ENCODE measurements around the gene DMBT1. TPM values are rescaled to one million over a fixed set of nuclear protein-coding genes. Genes with fewer than 3 reads are reported as not detected.

Gene DMBT1
- polyA plus RNA-seq, 1 donor (not counting 4 experiments of a cell fraction or from before 2014, with no cell fraction given) = 0.04 TPM

- Histone ChIP-seq H4K20me1 (ENCODE audit: control insufficient read depth, extremely low read depth, insufficient read depth, low read length) (no peaks in the 10 kb centered on the region), H3K79me2 (ENCODE audit: control insufficient read depth, insufficient read depth, low read length) (no peaks in the 10 kb centered on the region), H3K27ac (ENCODE audit: control insufficient read depth, insufficient read depth, low read length) (no peak overlapping the region), H3K4me3 (ENCODE audit: control insufficient read depth in 2 of 3, extremely low read depth in 1 of 3, insufficient read depth in 2 of 3, low read depth in 1 of 3, low read length in 3 of 3) (no peak overlapping the region), H3K36me3 (ENCODE audit: control insufficient read depth in 2 of 2, extremely low read depth in 1 of 2, insufficient read depth in 2 of 2, low read length in 2 of 2) (no peaks in the 10 kb centered on the region), H3K27me3 (ENCODE audit: control insufficient read depth, extremely low read depth, insufficient read depth, low read length) (peaks cover 8% of the 10 kb centered on the region), H2AFZ (ENCODE audit: control insufficient read depth, low read length) (no peak overlapping the region), H3K9ac (ENCODE audit: control insufficient read depth, extremely low read depth, insufficient read depth, low read length) (no peak overlapping the region), H3K4me2 (ENCODE audit: control insufficient read depth, extremely low read depth, insufficient read depth, low read depth, low read length) (no peak overlapping the region), H3K9me3 (ENCODE audit: control insufficient read depth, low read depth, low read length) (no peaks in the 10 kb centered on the region), H3K9me1 (ENCODE audit: control insufficient read depth, extremely low read depth, insufficient read depth, low read length) (no peaks in the 10 kb centered on the region), H3K4me1 (ENCODE audit: control insufficient read depth, extremely low read depth, insufficient read depth, low read length) (peaks cover 10% of the 10 kb centered on the region)
- FAIRE-seq (peak; percentile 29), DNase-seq (ENCODE audit: low read depth, low spot score) (no peak)
- dilution Hi-C loops (cut with MboI; ENCODE audit: extremely low pct_ligation_motif_present, low sequenced_read_pairs) = loop anchor here (25.0 kb wide), 1 partner anchor 171 kb away; no protein-coding TSS in a partner anchor
- TF ChIP-seq EZH2 (IDR thresholded peaks at IDR 0.05; ENCODE audit: low read length) (no peak), CTCF (optimal IDR thresholded peaks at IDR 0.05 in 1 of 3, IDR thresholded peaks at IDR 0.05 in 1 of 3, conservative IDR thresholded peaks at IDR 0.05 in 1 of 3; ENCODE audit: extremely low read depth in 1 of 3, insufficient read depth in 2 of 3, low read length in 3 of 3) (no peak)
Observed at GRCh38 chr10:122541541-122542002, 19.0 kb upstream of the DMBT1 start.

GRCh38 chr10:122543676-122544445 lies 16.7 kb upstream of the DMBT1 start:
- Histone ChIP-seq H3K79me2 (ENCODE audit: control insufficient read depth, insufficient read depth, low read length) (no peaks in the 10 kb centered on the region), H3K9ac (ENCODE audit: control insufficient read depth, extremely low read depth, insufficient read depth, low read length) (no peak overlapping the region), H3K27ac (ENCODE audit: control insufficient read depth, insufficient read depth, low read length) (no peak overlapping the region), H4K20me1 (ENCODE audit: control insufficient read depth, extremely low read depth, insufficient read depth, low read length) (no peaks in the 10 kb centered on the region), H3K9me3 (ENCODE audit: control insufficient read depth, low read depth, low read length) (no peaks in the 10 kb centered on the region), H3K4me2 (ENCODE audit: control insufficient read depth, extremely low read depth, insufficient read depth, low read depth, low read length) (peak overlapping the region; percentile 3), H3K36me3 (ENCODE audit: control insufficient read depth in 2 of 2, extremely low read depth in 1 of 2, insufficient read depth in 2 of 2, low read length in 2 of 2) (no peaks in the 10 kb centered on the region), H3K4me1 (ENCODE audit: control insufficient read depth, extremely low read depth, insufficient read depth, low read length) (peaks cover 10% of the 10 kb centered on the region), H2AFZ (ENCODE audit: control insufficient read depth, low read length) (no peak overlapping the region), H3K9me1 (ENCODE audit: control insufficient read depth, extremely low read depth, insufficient read depth, low read length) (no peaks in the 10 kb centered on the region), H3K27me3 (ENCODE audit: control insufficient read depth, extremely low read depth, insufficient read depth, low read length) (peaks cover 4% of the 10 kb centered on the region), H3K4me3 (ENCODE audit: control insufficient read depth in 2 of 3, extremely low read depth in 1 of 3, insufficient read depth in 2 of 3, low read depth in 1 of 3, low read length in 3 of 3) (no peak overlapping the region)
- TF ChIP-seq EZH2 (IDR thresholded peaks at IDR 0.05; ENCODE audit: low read length) = no peak
- TF ChIP-seq CTCF (optimal IDR thresholded peaks at IDR 0.05 in 1 of 3, IDR thresholded peaks at IDR 0.05 in 1 of 3, conservative IDR thresholded peaks at IDR 0.05 in 1 of 3; ENCODE audit: extremely low read depth in 1 of 3, insufficient read depth in 2 of 3, low read length in 3 of 3) = no peak
- FAIRE-seq = no peak
- DNase-seq (ENCODE audit: low read depth, low spot score) = no peak
- dilution Hi-C loops (cut with MboI; ENCODE audit: extremely low pct_ligation_motif_present, low sequenced_read_pairs) = loop anchor here (25.0 kb wide), 1 partner anchor 168 kb away; no protein-coding TSS in a partner anchor

Measured in keratinocyte (primary cell).